Cardiac muscle cell (in vitro differentiated cells and primary cell): ENCODE measurements around the gene CPT1C. TPM values are rescaled to one million over a fixed set of nuclear protein-coding genes. Genes with fewer than 3 reads are reported as not detected.

Experiments
- DNase-seq, 2 donors: peaks; one replicate each; pipeline versions ENCODE4 v3.0.0 to v3.0.0-alpha.2; 2010 to 2017; ENCODE audit warnings: low read depth in 1 of 2, low spot score in 1 of 2
- H3K27ac ChIP-seq: fragments of 200-600 bp; sonication (generic); 2 replicates; pipeline ENCODE4 v1.5.1; 2016
- H3K27me3 ChIP-seq: fragments of 200-600 bp; sonication (generic); 2 replicates; pipeline ENCODE4 v1.6.0; 2016; ENCODE audit warnings: control low read depth
- H3K36me3 ChIP-seq: fragments of 200-600 bp; sonication (generic); 2 replicates; pipeline ENCODE4 v1.5.1; 2016; ENCODE audit warnings: control low read depth
- H3K4me1 ChIP-seq: fragments of 200-600 bp; sonication (generic); 2 replicates; pipeline ENCODE4 v1.8.1; 2017; ENCODE audit warnings: low read depth, mild to moderate bottlenecking, mixed run types
- H3K4me3 ChIP-seq: fragments of 200-600 bp; sonication (generic); 2 replicates; pipeline ENCODE4 v1.5.1; 2016; ENCODE audit warnings: mild to moderate bottlenecking
- H3K9me3 ChIP-seq: fragments of 200-600 bp; sonication (generic); 2 replicates; pipeline ENCODE4 v1.5.1; 2017; ENCODE audit warnings: low read depth, mild to moderate bottlenecking, control low read depth
- CTCF ChIP-seq: IDR thresholded peaks from 2 replicates; pipeline ENCODE4 v1.5.1; 2012; ENCODE audit warnings: low read depth, mild to moderate bottlenecking, low read length
- polyA plus RNA-seq: library from polyadenylated mRNA; unstranded; fragments of >200 nt; fragmentation: Nextera tagmentation; extraction: Ambion mirVana; gene quantifications from 2 replicates; pipeline ENCODE4 v1.2.1, GENCODE V29; 2016
- total RNA-seq: library from RNA; depleted of rRNA; stranded (reverse); fragments of >200 nt; gene quantifications from 2 replicates; pipeline ENCODE4 v1.2.3, GENCODE V29; 2016

Gene CPT1C
- total and polyA plus RNA-seq, 2 experiments from 2014 or later = 31.7 to 33.8 TPM

- H3K9me3 ChIP-seq = no peaks in the 10 kb centered on the region
- H3K27me3 ChIP-seq = no peaks in the 10 kb centered on the region
- DNase-seq = peak in 1 of 2 donors; percentile 27
- no peak overlapping the region for H3K4me3 ChIP-seq
- H3K4me1 ChIP-seq = no peaks in the 10 kb centered on the region
- H3K36me3 ChIP-seq = no peaks in the 10 kb centered on the region
- no peak for TF ChIP-seq CTCF
- H3K27ac ChIP-seq = no peak overlapping the region
Observed at GRCh38 chr19:49710372-49710951, 19.5 kb downstream of the CPT1C start.

- Histone ChIP-seq H3K4me3 (no peak overlapping the region), H3K9me3 (no peaks in the 10 kb centered on the region), H3K36me3 (no peaks in the 10 kb centered on the region), H3K27me3 (no peaks in the 10 kb centered on the region), H3K4me1 (no peaks in the 10 kb centered on the region), H3K27ac (no peak overlapping the region)
- DNase-seq = peak in 1 of 2 donors; percentile 83
- TF ChIP-seq CTCF = no peak
Observed at GRCh38 chr19:49712397-49712859, 21.5 kb downstream of the CPT1C start.

GRCh38 chr19:49713236-49713845 lies 22.4 kb downstream of the CPT1C start:
- no peaks in the 10 kb centered on the region for H3K9me3 ChIP-seq
- no peak overlapping the region for H3K4me3 ChIP-seq
- H3K36me3 ChIP-seq = no peaks in the 10 kb centered on the region
- H3K27me3 ChIP-seq = no peaks in the 10 kb centered on the region
- no peaks in the 10 kb centered on the region for H3K4me1 ChIP-seq
- H3K27ac ChIP-seq = no peak overlapping the region
- DNase-seq = no peak
- TF ChIP-seq CTCF = no peak

GRCh38 chr19:49716154-49716553 lies 25.2 kb downstream of the CPT1C start:
- DNase-seq = peak in 1 of 2 donors; percentile 4
- Histone ChIP-seq H3K9me3 (no peaks in the 10 kb centered on the region), H3K36me3 (no peaks in the 10 kb centered on the region), H3K27ac (no peak overlapping the region), H3K27me3 (no peaks in the 10 kb centered on the region), H3K4me1 (no peaks in the 10 kb centered on the region), H3K4me3 (no peak overlapping the region)
- no peak for TF ChIP-seq CTCF

GRCh38 chr19:49718511-49718910 lies 27.6 kb downstream of the CPT1C start:
- TF ChIP-seq CTCF = no peak
- H3K36me3 ChIP-seq = no peaks in the 10 kb centered on the region
- no peak overlapping the region for H3K4me3 ChIP-seq
- H3K4me1 ChIP-seq = no peaks in the 10 kb centered on the region
- no peaks in the 10 kb centered on the region for H3K9me3 ChIP-seq
- no peak overlapping the region for H3K27ac ChIP-seq
- peak in 1 of 2 donors; percentile 71 for DNase-seq
- H3K27me3 ChIP-seq = no peaks in the 10 kb centered on the region
